K562 (cell line): ENCODE data around the gene RORB.

ENCODE experiments used
- FOXP1 ChIP-seq: sonication (generic); formaldehyde crosslinking; IDR thresholded peaks from 2 replicates; pipeline ENCODE4 v1.8.0; 2022; ENCODE audit warnings: mild to moderate bottlenecking, missing genetic modification reagents
- GATA2 ChIP-seq: sonication (generic); formaldehyde crosslinking; IDR thresholded peaks from 2 replicates; pipeline ENCODE4 v1.4.0; 2020; ENCODE audit warnings: mild to moderate bottlenecking, missing genetic modification reagents
- HDAC2 ChIP-seq: fragments of 450-650 bp; IDR thresholded peaks from 2 replicates; pipeline ENCODE4 v1.6.1; 2016; ENCODE audit warnings: mild to moderate bottlenecking
- ZNF232 ChIP-seq: sonication (generic); formaldehyde crosslinking; IDR thresholded peaks from 2 replicates; pipeline ENCODE4 v1.8.0; 2022; ENCODE audit warnings: mild to moderate bottlenecking, missing genetic modification reagents
- TF ChIP-seq, protein P1 (sequence below): fragments of 200-600 bp; sonication (generic); IDR thresholded peaks from one replicate; pipeline ENCODE4 v1.6.1; 2012; ENCODE audit warnings: mild to moderate bottlenecking, low read depth, low read length, inconsistent platforms
- TF ChIP-seq, protein P2 (sequence below): sonication (generic); formaldehyde crosslinking; IDR thresholded peaks from 2 replicates; pipeline ENCODE4 v1.9.0; 2022; ENCODE audit warnings: mild to moderate bottlenecking, missing genetic modification reagents
- TF ChIP-seq, protein P3 (sequence below), 3 experiments: IDR thresholded peaks in 2 of 3; conservative IDR thresholded peaks in 1 of 3; 2 replicates each; pipeline ENCODE4 v1.5.1; 2011 to 2012; ENCODE audit warnings: low read length in 3 of 3, mild to moderate bottlenecking in 3 of 3, control low read depth in 2 of 3, improper control_type of control experiment in 1 of 3, inconsistent platforms in 1 of 3, low read depth in 1 of 3, mixed read lengths in 1 of 3, moderate library complexity in 1 of 3; ENCODE audit not compliant: insufficient read depth in 2 of 3

DNA sequence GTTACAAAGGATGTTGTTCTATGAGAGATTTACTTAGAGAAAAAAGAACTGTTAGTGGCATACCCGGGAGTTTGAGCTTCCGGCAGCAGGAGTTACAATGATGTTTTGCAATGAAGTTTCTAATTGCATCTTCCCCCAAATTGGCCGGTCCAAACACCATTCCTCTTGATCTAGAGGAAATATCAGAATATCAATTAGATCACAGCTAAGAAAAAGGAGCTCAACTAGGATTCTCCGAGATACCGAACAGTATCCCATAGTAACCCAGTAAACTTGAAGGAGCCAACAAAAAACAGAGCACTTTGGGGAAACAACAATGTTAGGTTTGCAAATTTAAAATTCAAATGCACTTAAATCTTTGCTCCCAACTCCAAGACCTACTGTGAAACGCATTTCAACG is 231.0 kb downstream of the RORB start:
- TF ChIP-seq, protein P1, sequence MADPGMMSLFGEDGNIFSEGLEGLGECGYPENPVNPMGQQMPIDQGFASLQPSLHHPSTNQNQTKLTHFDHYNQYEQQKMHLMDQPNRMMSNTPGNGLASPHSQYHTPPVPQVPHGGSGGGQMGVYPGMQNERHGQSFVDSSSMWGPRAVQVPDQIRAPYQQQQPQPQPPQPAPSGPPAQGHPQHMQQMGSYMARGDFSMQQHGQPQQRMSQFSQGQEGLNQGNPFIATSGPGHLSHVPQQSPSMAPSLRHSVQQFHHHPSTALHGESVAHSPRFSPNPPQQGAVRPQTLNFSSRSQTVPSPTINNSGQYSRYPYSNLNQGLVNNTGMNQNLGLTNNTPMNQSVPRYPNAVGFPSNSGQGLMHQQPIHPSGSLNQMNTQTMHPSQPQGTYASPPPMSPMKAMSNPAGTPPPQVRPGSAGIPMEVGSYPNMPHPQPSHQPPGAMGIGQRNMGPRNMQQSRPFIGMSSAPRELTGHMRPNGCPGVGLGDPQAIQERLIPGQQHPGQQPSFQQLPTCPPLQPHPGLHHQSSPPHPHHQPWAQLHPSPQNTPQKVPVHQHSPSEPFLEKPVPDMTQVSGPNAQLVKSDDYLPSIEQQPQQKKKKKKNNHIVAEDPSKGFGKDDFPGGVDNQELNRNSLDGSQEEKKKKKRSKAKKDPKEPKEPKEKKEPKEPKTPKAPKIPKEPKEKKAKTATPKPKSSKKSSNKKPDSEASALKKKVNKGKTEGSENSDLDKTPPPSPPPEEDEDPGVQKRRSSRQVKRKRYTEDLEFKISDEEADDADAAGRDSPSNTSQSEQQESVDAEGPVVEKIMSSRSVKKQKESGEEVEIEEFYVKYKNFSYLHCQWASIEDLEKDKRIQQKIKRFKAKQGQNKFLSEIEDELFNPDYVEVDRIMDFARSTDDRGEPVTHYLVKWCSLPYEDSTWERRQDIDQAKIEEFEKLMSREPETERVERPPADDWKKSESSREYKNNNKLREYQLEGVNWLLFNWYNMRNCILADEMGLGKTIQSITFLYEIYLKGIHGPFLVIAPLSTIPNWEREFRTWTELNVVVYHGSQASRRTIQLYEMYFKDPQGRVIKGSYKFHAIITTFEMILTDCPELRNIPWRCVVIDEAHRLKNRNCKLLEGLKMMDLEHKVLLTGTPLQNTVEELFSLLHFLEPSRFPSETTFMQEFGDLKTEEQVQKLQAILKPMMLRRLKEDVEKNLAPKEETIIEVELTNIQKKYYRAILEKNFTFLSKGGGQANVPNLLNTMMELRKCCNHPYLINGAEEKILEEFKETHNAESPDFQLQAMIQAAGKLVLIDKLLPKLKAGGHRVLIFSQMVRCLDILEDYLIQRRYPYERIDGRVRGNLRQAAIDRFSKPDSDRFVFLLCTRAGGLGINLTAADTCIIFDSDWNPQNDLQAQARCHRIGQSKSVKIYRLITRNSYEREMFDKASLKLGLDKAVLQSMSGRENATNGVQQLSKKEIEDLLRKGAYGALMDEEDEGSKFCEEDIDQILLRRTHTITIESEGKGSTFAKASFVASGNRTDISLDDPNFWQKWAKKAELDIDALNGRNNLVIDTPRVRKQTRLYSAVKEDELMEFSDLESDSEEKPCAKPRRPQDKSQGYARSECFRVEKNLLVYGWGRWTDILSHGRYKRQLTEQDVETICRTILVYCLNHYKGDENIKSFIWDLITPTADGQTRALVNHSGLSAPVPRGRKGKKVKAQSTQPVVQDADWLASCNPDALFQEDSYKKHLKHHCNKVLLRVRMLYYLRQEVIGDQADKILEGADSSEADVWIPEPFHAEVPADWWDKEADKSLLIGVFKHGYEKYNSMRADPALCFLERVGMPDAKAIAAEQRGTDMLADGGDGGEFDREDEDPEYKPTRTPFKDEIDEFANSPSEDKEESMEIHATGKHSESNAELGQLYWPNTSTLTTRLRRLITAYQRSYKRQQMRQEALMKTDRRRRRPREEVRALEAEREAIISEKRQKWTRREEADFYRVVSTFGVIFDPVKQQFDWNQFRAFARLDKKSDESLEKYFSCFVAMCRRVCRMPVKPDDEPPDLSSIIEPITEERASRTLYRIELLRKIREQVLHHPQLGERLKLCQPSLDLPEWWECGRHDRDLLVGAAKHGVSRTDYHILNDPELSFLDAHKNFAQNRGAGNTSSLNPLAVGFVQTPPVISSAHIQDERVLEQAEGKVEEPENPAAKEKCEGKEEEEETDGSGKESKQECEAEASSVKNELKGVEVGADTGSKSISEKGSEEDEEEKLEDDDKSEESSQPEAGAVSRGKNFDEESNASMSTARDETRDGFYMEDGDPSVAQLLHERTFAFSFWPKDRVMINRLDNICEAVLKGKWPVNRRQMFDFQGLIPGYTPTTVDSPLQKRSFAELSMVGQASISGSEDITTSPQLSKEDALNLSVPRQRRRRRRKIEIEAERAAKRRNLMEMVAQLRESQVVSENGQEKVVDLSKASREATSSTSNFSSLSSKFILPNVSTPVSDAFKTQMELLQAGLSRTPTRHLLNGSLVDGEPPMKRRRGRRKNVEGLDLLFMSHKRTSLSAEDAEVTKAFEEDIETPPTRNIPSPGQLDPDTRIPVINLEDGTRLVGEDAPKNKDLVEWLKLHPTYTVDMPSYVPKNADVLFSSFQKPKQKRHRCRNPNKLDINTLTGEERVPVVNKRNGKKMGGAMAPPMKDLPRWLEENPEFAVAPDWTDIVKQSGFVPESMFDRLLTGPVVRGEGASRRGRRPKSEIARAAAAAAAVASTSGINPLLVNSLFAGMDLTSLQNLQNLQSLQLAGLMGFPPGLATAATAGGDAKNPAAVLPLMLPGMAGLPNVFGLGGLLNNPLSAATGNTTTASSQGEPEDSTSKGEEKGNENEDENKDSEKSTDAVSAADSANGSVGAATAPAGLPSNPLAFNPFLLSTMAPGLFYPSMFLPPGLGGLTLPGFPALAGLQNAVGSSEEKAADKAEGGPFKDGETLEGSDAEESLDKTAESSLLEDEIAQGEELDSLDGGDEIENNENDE, result no peak
- TF ChIP-seq HDAC2 (no peak), FOXP1 (CRISPR knock-in tag) (no peak), ZNF232 (no peak), GATA2 (CRISPR knock-in tag) (no peak)
- TF ChIP-seq, protein P2, sequence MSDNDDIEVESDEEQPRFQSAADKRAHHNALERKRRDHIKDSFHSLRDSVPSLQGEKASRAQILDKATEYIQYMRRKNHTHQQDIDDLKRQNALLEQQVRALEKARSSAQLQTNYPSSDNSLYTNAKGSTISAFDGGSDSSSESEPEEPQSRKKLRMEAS (CRISPR knock-in tag), result no peak
- TF ChIP-seq, protein P3, sequence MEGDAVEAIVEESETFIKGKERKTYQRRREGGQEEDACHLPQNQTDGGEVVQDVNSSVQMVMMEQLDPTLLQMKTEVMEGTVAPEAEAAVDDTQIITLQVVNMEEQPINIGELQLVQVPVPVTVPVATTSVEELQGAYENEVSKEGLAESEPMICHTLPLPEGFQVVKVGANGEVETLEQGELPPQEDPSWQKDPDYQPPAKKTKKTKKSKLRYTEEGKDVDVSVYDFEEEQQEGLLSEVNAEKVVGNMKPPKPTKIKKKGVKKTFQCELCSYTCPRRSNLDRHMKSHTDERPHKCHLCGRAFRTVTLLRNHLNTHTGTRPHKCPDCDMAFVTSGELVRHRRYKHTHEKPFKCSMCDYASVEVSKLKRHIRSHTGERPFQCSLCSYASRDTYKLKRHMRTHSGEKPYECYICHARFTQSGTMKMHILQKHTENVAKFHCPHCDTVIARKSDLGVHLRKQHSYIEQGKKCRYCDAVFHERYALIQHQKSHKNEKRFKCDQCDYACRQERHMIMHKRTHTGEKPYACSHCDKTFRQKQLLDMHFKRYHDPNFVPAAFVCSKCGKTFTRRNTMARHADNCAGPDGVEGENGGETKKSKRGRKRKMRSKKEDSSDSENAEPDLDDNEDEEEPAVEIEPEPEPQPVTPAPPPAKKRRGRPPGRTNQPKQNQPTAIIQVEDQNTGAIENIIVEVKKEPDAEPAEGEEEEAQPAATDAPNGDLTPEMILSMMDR (IDR thresholded peaks at IDR 0.05 in 2 of 3, conservative IDR thresholded peaks at IDR 0.05 in 1 of 3; ENCODE audit: insufficient read depth in 2 of 3, low read depth in 1 of 3, low read length in 3 of 3), result no peak
